RWPE1 (cell line): ENCODE results near the gene ACTG1.
"Not testable (repeated sequence)": the region's sequence is repeated elsewhere in the genome, so short reads cannot be mapped to it uniquely, and the experiment has no call there.

Experiments
- CTCF ChIA-PET: fragments of 350-600 bp; sonication (Branson Sonifier 250); formaldehyde crosslinking; extraction: SDS; loops from one replicate; lab custom pipeline; 2021; lab: Yijun Ruan, JAX
- POLR2A ChIA-PET: fragments of 400-600 bp; formaldehyde crosslinking; extraction: SDS; loops from one replicate; lab custom pipeline; 2020; ENCODE audit warnings: antibody characterized with exemption; ENCODE audit not compliant: low non-redundant PET; lab: Yijun Ruan, JAX
- DNase-seq: peaks from one replicate; pipeline ENCODE4 v3.0.0; 2012; ENCODE audit warnings: low spot score
- H3K27ac ChIP-seq: fragments of 450-650 bp; 2 replicates; pipeline ENCODE4 v1.5.1; 2017
- CTCF ChIP-seq: fragments of 450-650 bp; conservative IDR thresholded peaks from 2 replicates; pipeline ENCODE4 v1.5.1; 2017; ENCODE audit warnings: low read depth, mild to moderate bottlenecking

Gene ACTG1

GRCh38 chr17:81534157-81535006 lies 21.8 kb upstream of the ACTG1 start:
- H3K27ac ChIP-seq: no peak overlapping the region
- CTCF ChIA-PET: interaction anchor here (0.7 kb wide), 1 partner anchor 397 kb away, joined by 3 read pairs; no protein-coding TSS in a partner anchor
- no peak for DNase-seq
- POLR2A ChIA-PET: no interaction called here
- TF ChIP-seq CTCF: no peak

DNA sequence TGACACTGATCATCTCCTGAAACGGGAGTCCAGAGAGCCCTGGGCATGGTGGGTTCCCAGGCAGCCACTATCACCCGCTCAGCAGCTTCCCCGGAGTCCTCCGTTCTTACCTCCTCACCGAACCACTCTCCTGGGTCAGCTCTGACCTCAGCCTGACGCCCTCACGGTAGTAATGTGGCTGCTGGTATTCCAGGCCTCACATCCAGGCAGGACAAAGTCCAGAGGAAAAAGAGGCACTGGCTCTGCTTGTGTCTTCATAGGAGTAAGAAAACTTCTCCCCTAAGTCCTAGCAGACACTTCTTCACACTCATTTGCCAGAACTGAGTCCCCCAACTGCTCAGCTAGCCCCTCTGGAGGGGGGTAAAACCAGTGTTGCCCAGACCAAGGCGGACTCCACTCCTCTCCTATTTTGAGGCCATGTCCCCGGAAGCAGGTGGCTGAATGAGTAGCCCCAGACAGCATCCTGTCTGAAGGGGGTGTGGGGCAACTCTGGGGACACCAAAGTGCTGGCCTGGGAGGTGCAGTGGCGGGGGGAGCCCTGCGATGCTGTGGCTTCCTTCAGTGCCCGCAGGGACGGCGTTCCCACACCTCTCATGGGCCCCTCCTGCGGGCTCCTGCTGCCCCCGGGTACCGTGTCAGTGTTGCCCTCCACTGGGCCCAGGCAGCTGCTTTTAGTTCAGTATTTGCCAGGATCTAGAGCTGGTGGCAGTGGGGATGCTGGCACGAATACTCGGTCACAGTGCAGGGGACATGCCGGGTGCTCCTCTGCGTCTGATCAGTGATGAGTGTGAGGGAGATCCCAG lies 20.9 kb upstream of the ACTG1 start:
- CTCF ChIA-PET: interaction anchor here (0.7 kb wide), 1 partner anchor 398 kb away, joined by 3 read pairs; no protein-coding TSS in a partner anchor
- TF ChIP-seq CTCF: no peak
- DNase-seq: no peak
- POLR2A ChIA-PET: no interaction called here
- H3K27ac ChIP-seq: 0 out of 2 replicates have a peak overlapping the region, but pooled peaks have one; percentile 5

DNA sequence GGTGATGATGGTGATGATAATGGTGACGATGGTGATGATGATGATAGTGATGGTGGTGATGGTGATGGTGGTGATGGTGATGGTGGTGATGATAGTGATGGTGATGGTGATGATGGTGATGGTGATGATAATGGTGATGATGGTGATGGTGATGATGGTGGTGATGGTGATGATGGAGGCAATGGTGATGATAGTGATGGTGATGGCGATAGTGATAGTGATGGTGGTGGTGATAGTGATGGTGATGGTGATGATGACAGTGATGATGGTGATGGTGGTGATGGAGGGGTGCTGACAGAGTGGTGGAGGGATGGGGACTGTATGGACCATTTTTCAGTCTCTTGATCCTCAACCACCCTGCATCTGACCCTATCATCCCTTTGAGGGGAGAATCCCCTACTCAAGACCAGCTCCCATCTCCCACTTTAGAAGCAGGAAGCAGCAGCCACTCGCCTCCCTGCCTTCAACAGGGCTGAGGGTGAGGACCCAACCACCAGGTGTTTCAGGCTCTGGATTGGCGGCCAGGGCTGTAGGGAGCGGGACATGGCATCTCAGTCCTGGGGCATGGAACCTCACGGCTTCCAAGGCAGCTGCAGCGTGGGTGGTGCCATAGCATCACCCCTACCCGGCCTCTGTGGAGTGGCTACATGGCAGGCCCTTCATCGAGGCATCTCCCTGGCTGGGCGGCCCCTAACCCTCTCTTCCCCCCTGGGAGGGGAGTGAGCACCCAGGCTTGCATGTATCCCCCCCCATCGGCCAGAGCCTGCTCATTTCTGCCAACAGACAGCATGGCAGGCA lies 20.1 kb upstream of the ACTG1 start:
- POLR2A ChIA-PET: no interaction called here
- CTCF ChIA-PET: no interaction called here
- 0 out of 2 replicates have a peak overlapping the region, but pooled peaks have one; percentile 5 for H3K27ac ChIP-seq
- TF ChIP-seq CTCF: no peak
- no peak for DNase-seq

GRCh38 chr17:81531998-81532404 lies 19.4 kb upstream of the ACTG1 start:
- POLR2A ChIA-PET, CTCF ChIA-PET, DNase-seq, H3K27ac ChIP-seq: not testable (repeated sequence)

GRCh38 chr17:81531013-81531412 lies 18.4 kb upstream of the ACTG1 start:
- CTCF ChIA-PET, H3K27ac ChIP-seq, POLR2A ChIA-PET, DNase-seq: not testable (repeated sequence)

GRCh38 chr17:81529437-81529803 lies 16.8 kb upstream of the ACTG1 start:
- ChIA-PET POLR2A (no interaction called here), CTCF (interaction anchor here (1.0 kb wide), 1 partner anchor 11 kb away, joined by 3 read pairs; no protein-coding TSS in a partner anchor)
- TF ChIP-seq CTCF: no peak
- H3K27ac ChIP-seq: no peak overlapping the region
- DNase-seq: no peak
